Measurements from ENCODE around the gene C3orf33.

C3orf33 gene

DNA sequence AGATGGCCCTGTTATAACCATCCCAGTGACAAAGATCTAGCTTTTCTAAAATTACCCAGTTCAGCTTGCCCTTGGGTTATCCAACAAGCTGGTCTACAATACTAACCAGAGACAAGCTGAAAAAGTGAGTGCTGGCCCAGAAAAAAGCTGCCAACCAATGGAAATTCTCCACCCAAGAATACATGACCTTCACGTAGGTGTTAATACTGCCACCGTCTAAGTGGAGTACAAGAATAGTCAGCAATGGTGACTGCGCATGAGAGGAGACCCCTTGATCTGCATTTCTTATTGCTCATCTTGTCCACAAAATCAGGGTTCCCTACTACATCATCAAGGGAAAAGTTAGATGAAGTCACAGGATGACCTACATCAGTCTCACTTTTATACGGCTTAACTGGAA, 45.4 kb downstream of the C3orf33 start:
- DNase-seq (ENCODE audit: low read depth): no peak
- no peak for TF ChIP-seq CTCF (conservative IDR thresholded peaks at IDR 0.05; ENCODE audit: low read depth, low read length)
- no peak overlapping the region for H3K4me3 ChIP-seq (ENCODE audit: low read depth, low read length)

DNA sequence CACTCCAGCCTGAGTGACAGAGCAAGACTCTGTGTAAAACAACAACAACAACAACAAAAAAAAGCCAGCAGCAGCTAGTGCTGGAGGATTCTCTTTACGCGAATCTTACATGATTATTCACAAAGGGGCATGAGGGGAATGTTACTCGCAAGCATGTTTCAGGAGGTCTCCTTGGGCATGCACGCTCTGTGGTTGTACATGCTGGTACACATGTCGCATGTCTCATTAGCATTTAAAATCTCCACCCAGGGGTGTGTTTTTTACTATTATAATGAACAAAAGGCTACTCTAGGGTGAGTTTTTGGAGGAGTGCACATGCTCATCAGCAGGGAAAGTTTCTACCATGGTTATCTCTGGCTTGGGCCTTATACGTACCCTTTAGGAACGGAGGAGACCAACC, 48.5 kb downstream of the C3orf33 start:
- TF ChIP-seq CTCF (conservative IDR thresholded peaks at IDR 0.05; ENCODE audit: low read depth, low read length): no peak
- no peak overlapping the region for H3K4me3 ChIP-seq (ENCODE audit: low read depth, low read length)
- DNase-seq (ENCODE audit: low read depth): no peak

DNA sequence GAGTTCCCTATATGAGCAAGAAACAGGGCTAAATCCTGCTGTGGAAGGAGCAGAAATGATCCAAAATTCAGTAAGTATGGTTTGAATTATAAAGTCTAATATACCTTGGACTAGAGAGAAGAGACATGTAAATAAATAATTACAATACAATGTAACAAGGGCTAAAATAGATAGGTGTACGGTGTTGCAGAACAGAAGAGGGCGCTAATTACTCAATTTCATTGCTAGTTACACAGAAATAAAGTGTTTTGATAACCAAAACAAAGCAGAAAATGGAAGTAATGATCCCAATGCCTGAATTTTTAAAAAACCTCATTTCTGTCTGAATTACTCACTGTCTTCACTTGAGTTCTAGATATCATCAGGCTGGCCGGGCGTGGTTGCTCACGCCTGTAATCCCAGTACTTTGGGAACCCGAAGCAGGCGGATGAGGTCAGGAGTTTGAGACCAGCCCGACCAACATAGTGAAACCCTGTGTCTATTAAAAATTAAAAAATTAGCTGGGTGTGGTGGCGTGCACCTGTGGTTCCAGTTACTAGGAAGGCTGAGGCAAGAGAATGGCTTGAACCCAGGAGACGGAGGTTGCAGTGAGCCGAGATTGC, 52.9 kb downstream of the C3orf33 start:
- no peak overlapping the region for H3K4me3 ChIP-seq (ENCODE audit: low read depth, low read length)
- peak; percentile 58 for TF ChIP-seq CTCF (conservative IDR thresholded peaks at IDR 0.05; ENCODE audit: low read depth, low read length)
- DNase-seq (ENCODE audit: low read depth): peak; percentile 70

GRCh38 chr3:155748611-155749365, 57.3 kb downstream of the C3orf33 start:
- no peak for TF ChIP-seq CTCF (conservative IDR thresholded peaks at IDR 0.05; ENCODE audit: low read depth, low read length)
- peak; percentile 33 for DNase-seq (ENCODE audit: low read depth)
- H3K4me3 ChIP-seq (ENCODE audit: low read depth, low read length): no peak overlapping the region

DNA sequence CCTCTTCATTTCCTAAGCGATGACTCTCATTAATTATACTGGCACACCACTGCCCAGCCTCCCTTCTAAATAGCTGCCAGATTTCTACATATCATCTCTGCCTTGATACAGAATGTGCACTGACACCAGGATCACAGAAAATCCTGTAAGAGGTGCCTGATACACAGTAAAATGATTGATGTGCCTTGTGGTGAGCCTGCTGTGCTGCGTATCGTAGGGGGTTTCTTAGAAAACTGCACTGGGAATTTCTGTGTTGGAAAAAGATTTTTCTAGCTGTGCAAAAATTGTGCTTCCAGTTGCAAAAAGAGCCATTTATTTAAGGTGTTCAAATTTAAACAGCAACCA, 58.2 kb downstream of the C3orf33 start:
- H3K4me3 ChIP-seq (ENCODE audit: low read depth, low read length): no peak overlapping the region
- no peak for DNase-seq (ENCODE audit: low read depth)
- TF ChIP-seq CTCF (conservative IDR thresholded peaks at IDR 0.05; ENCODE audit: low read depth, low read length): no peak

- no peak for TF ChIP-seq CTCF (conservative IDR thresholded peaks at IDR 0.05; ENCODE audit: low read depth, low read length)
Measured at GRCh38 chr3:155747286-155747945, 58.7 kb downstream of the C3orf33 start.

More at GRCh38 chr3:155747286-155747945, 58.7 kb downstream of the C3orf33 start:
- no peak overlapping the region for H3K4me3 ChIP-seq (ENCODE audit: low read depth, low read length)
- DNase-seq (ENCODE audit: low read depth): no peak
